ENCODE data around the gene SLC37A1.

- TF ChIP-seq, protein P1, sequence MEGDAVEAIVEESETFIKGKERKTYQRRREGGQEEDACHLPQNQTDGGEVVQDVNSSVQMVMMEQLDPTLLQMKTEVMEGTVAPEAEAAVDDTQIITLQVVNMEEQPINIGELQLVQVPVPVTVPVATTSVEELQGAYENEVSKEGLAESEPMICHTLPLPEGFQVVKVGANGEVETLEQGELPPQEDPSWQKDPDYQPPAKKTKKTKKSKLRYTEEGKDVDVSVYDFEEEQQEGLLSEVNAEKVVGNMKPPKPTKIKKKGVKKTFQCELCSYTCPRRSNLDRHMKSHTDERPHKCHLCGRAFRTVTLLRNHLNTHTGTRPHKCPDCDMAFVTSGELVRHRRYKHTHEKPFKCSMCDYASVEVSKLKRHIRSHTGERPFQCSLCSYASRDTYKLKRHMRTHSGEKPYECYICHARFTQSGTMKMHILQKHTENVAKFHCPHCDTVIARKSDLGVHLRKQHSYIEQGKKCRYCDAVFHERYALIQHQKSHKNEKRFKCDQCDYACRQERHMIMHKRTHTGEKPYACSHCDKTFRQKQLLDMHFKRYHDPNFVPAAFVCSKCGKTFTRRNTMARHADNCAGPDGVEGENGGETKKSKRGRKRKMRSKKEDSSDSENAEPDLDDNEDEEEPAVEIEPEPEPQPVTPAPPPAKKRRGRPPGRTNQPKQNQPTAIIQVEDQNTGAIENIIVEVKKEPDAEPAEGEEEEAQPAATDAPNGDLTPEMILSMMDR (conservative IDR thresholded peaks at IDR 0.05; ENCODE audit: low read length): no peak
- TF ChIP-seq EZH2phosphoT487 (IDR thresholded peaks at IDR 0.05; ENCODE audit: borderline replicate concordance): no peak
Measured at GRCh38 chr21:42514883-42515228, 1.2 kb downstream of the SLC37A1 start.

All from Loucy (cell line).